Renal cortex interstitium (tissue), 11 donors: ENCODE measurements around the gene SEM1. TPM values are rescaled to one million over a fixed set of nuclear protein-coding genes. Genes with fewer than 3 reads are reported as not detected.
"Not testable (repeated sequence)": the region's sequence is repeated elsewhere in the genome, so short reads cannot be mapped to it uniquely, and the experiment has no call there.

Source experiments
- DNase-seq, 11 donors: peaks; one replicate each; pipeline ENCODE4 v3.0.0-alpha.2; 2013; ENCODE audit warnings: low read depth in 9 of 11, low spot score in 4 of 11; ENCODE audit errors: extremely low read depth in 1 of 11
- polyA plus RNA-seq, 3 donors: library from polyadenylated mRNA; unstranded; fragments of 120-200 nt; gene quantifications; one replicate each; pipeline ENCODE4 v1.2.1, GENCODE V29; 2013; ENCODE audit not compliant: insufficient read length in 3 of 3

SEM1 gene
- polyA plus RNA-seq, 3 donors = 166 to 225 (median 223) TPM

DNA sequence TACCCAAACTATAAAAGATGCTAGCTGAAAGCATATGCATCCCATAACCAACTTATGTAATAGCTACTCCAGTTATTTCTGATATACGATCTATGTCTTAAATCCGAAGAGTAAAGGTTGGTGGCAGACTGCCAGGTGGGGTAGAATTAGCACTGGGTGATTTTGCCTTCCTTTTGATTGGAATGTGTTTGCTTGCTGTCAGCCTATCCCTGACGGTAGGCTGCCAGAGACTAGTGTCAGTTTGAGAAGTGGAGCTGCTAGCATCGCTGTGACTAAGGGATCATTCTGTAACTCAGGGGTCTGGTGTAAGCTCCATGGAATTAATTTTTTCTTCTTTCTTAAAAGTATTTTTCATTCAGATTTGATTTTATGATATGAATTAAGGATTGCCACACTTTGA is 9.5 kb upstream of the SEM1 start:
- no peak for DNase-seq

DNA sequence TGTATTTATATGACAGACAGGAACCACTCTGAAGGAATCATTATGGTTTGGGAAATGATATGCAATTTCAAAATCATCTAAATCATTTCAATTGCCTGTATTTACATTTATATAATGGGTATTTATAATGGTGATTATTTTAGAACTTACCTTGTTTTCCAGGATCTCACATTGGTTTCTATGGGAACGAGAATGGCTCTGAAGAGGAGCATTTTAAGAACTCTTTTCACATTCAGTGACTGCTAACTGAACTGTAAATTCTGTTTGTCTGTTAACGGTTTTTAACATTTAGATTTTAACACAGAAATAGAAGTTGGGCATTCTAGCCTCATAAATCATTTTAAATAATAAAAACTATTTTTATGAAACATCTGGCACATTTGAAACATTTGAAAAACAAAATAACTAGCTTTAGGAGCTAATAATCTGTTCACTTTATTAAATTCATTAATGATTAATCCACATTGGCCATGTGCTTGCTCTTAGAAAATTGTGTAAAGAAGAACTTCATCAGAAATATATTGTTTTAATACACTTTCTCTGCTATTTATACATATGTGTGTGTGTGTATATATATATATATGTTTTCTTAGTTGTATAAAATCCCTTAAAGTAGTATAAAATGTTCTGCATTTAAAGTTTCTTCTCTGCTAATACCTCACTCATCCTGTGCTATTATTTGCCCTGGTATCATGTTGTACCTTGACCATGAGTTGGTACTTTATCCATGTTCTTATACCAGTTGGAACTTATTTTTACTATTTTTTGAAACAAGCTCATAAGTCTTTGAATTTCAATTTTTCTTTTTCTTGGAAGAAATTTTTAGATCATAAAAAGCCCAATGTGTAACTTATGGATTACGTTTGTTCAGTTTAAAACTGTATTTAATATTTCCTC is 8.7 kb upstream of the SEM1 start:
- DNase-seq = no peak

DNA sequence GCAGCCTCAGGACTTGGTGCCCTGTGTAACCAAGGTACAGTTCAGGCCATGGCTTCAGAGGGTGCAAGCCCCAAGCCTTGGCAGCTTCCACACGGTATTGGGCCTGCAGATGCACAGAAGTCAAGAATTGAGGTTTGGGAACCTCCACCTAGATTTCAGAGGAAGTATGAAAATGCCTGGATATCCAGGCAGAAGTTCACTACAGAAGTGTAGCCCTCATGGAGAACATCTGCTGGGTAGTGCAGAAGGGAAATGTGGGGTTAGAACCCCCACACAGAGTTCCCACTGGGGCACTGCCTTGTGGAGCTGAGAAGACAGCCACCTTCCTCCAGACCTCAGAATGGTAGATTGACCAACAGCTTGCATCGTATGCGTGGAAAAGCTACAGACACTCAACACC is 3.4 kb upstream of the SEM1 start:
- no peak for DNase-seq

- DNase-seq = no peak
These were observed 898 bp upstream of the SEM1 start for GRCh38 chr7:96710544-96710943.

- DNase-seq = no peak
These were observed 774 bp downstream of the SEM1 start for GRCh38 chr7:96708872-96709271.

- DNase-seq = no peak
These were observed 1.5 kb downstream of the SEM1 start for GRCh38 chr7:96707901-96708774.

DNA sequence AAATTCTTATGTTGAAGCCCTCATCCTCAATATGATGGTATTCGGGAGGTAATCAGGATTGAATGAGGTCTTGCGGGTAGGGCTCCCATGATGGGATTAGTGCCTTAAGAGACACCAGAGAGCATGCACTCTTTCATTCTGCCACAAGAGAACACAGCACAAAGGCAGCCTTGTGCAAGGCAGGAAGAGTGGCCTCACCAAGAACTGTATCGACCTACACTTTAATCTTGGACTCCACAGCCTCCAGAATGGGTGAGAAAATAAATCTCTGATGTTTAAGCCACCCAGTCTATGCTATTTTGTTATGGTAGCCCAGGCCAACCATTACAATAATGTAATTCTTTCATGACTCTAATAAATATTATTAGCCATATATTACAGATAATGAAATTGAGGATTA is 8.4 kb downstream of the SEM1 start:
- DNase-seq = no peak

- DNase-seq = no peak
These were observed 9.1 kb downstream of the SEM1 start for GRCh38 chr7:96700516-96700915.

DNA sequence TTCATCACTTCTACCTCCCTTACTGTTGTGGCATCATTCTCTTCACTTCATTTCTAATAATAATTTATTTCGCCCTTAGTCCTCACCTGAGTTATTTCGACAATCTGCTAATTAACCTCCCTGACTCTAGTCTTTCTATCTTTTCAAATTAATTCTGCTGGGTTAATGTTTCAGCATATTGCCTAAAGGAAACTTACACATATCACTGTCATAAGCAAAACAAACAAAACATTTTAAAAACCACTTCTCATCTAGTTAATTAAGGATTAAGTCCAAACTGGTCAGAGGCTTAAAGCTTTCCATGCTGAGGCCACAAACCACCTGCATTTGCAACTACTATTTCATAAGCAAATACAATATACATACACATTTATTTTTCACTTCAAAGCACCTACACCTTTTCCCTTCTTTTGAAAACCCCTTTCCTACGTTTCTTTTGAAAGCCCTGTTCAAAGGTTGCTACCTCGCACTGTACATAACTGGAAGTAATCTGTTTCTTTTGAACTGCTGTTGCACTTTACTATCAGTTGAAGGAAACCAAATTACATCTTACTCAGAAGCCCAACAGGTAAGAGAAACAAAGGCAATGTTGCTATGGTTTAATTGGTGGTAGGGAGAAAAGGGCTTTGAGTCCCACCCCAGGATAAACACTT is 10.3 kb downstream of the SEM1 start:
- DNase-seq = no peak

DNA sequence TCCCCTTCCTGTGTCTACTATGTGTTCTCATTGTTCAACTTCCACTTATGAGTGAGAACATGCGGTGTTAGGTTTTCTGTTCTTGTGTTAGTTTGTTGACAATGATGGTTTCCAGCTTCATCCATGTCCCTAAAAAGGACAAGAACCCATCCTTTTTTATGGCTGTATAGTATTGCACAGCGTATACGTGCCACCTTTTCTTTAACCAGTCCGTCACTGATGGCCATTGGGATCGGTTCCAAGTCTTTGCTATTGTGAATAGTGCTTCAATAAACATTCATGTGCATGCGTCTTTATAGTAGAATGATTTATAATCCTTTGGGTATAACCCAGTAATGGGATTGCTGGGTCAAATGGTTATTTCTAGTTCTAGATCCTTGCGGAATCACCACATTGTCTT is 11.2 kb downstream of the SEM1 start:
- not testable (repeated sequence) for DNase-seq

DNA sequence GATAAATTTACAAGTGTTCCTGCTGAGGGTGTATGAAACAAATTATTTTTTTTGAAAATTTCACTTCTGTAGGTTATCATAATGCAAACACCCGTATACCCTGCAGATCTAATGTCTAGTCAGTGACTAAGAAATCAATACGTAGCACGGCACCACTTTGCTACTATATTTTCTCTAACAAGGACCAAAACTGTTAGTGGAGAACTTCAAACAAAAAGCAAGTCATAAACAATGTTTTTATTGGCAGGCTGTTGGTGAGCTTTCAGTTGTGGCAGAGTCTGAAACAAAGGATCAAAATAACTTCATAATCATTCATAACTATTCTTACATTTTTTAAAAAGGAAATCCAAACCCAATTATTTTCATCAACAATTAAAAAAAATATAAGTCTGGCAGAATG is 11.8 kb downstream of the SEM1 start:
- no peak for DNase-seq

DNA sequence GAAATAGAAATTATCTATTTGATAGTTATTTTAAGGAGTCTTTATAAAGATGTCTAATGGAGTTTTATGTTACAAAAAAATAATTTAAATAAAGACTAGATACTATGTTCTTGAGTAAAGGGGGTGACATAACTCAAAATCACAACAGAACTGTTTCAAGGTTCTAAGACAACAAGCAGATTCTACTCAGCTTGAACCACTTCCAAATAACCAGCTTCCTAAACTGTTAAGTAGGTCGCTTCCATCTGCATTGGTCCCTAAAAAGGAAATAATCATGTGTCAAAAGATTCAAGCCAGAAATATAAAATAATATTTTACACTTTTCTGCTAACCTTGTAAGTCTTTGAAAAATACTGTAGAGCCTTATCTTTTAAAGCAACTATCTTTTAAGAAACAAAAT is 14.1 kb downstream of the SEM1 start:
- DNase-seq = no peak

DNA sequence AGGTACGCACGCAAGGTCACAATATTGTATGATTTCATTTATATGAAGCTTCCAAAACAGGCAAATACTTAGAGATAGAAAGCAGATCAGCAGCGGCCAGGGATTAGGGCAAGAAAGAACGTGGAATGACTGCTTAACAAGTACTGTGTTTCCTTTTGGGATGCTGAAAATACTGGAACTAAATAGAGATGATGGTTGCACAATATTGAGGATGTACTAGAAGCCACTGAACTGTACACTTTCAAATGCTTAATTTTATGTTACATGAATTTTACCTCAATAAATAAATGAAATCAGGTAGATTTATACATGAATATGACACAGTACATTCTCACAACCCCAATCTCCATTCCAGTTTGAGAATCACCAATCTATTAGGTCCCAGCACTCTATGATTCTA is 15.6 kb downstream of the SEM1 start:
- no peak for DNase-seq

GRCh38 chr7:96691702-96692101 is 17.9 kb downstream of the SEM1 start:
- no peak for DNase-seq

DNA sequence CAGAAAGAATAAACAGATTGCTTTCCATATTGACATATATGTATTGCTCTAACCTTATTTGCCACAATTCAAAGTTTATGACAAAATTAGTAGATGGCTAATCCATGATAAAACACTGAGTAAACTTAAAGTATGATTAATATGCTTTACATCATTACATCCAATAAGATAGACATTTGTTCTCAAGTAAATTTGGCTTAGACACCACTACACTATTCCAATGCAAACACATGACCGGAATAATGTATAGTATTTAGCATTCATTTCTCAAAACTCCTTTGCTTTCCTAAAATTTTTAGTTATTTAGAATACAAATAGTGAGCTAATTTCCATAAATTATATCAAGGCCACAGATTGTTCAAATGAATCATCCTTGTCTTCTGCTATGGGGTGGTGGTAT is 20.2 kb downstream of the SEM1 start:
- DNase-seq = no peak

- no peak for DNase-seq
These were observed 23.3 kb downstream of the SEM1 start for GRCh38 chr7:96686305-96686704.

DNA sequence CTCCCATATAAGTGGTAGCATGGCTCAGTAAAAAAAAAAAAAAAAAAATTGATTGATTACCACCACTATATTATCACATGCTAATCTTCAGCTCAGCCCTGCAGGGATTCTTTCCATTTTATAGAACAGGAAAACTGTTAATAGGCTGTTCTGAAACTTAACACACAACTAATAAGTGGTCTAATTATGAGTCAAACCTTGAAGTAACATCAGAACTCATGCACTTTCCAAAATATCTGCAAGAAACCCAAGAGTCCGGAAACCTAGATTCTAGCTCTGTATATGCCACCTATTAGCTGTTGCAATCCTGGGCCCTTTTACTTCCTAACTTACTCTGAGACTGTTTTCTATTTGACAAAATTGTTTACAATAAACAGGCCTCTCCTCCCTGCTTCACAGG is 23.9 kb downstream of the SEM1 start:
- no peak for DNase-seq

DNA sequence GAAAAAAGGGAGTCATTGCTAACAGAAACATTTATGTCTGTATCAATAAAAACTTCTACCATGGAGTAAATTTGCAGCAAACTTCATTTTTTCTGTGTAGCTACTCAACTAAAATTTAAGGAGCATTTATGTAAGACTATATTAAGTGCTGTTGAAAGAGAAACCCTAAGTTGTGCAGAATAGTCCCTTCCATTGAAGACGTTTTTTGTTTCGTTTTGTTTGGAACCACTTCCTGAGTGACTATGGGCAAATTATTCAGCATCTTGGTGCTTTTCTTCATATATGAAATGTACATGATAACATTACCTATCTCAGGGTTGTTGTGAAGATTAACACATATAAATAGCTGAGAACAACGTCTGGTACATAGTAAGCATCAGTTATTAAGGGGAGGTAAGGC is 24.3 kb downstream of the SEM1 start:
- no peak for DNase-seq

DNA sequence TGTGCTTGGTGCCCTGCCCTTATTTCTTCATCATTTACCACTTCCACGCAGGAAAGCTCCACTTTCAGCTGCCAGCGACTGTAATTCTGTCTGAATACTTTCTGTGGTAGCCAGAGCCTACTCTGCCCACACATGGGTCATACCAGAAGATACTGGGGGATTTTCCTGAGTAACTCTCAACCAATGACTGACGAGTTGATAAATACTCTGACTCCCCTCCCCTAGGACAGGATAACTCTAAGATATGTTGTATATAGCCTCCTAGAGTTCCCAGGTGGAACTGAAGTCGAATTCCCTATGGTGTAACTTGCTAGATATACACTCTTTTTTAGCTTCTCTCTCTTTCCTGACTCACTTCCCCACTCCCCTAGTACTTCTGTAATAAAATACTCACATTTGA is 29.8 kb downstream of the SEM1 start:
- DNase-seq = no peak

- DNase-seq = no peak
These were observed 32.7 kb downstream of the SEM1 start for GRCh38 chr7:96676919-96677318.
